ENCODE data around the gene TTC9.
A peak's percentile ranks its signal among the peaks of the same experiment; 100 is the strongest.

The TTC9 gene

GRCh38 chr14:70600382-70601157, 41.1 kb upstream of the TTC9 start, which contains the start of gene MED6:
MED6 (minus strand) TSS chr14:70600655; CDS start chr14:70600637, 18 bp downstream.
- Mint-ChIP-seq H3K9me3 (no peaks in the 10 kb centered on the region), H3K27ac (peak within 1 kb of the TSS; percentile 90 to 96 (median 96)), H3K27me3 (ENCODE audit: low read depth) (no peaks in the 10 kb centered on the region), H3K4me1 (peaks cover 36% of the 10 kb centered on the region), H3K36me3 (ENCODE audit: low read depth) (peaks cover 5% of the 10 kb centered on the region), H3K4me3 (peak within 1 kb of the TSS; percentile 100)
- no peak for TF ChIP-seq CTCF (IDR thresholded peaks at IDR 0.05; ENCODE audit: unreplicated experiment in 3 of 3)

GRCh38 chr14:70601162-70601561, 40.6 kb upstream of the TTC9 start:
- peaks cover 4% of the 10 kb centered on the region for H3K36me3 Mint-ChIP-seq (ENCODE audit: low read depth)
- peaks cover 1% of the 10 kb centered on the region for H3K27me3 Mint-ChIP-seq (ENCODE audit: low read depth)
- peaks cover 36% of the 10 kb centered on the region for H3K4me1 Mint-ChIP-seq
- H3K9me3 Mint-ChIP-seq, result no peaks in the 10 kb centered on the region
- peak overlapping the region; percentile 100 for H3K4me3 Mint-ChIP-seq
- peak overlapping the region; percentile 90 to 96 (median 96) for H3K27ac Mint-ChIP-seq
- no peak for TF ChIP-seq CTCF (IDR thresholded peaks at IDR 0.05; ENCODE audit: unreplicated experiment in 3 of 3)

- Mint-ChIP-seq H3K36me3 (ENCODE audit: low read depth) (peaks cover 3% of the 10 kb centered on the region), H3K4me1 (peaks cover 36% of the 10 kb centered on the region), H3K4me3 (no peak overlapping the region), H3K27ac (peak overlapping the region in 1 of 3 experiments; percentile 4), H3K27me3 (ENCODE audit: low read depth) (peaks cover 7% of the 10 kb centered on the region), H3K9me3 (no peaks in the 10 kb centered on the region)
- no peak for TF ChIP-seq CTCF (IDR thresholded peaks at IDR 0.05; ENCODE audit: unreplicated experiment in 3 of 3)
These were observed 39.5 kb upstream of the TTC9 start for GRCh38 chr14:70602254-70602653.

- no peak for TF ChIP-seq CTCF (IDR thresholded peaks at IDR 0.05; ENCODE audit: unreplicated experiment in 3 of 3)
- Mint-ChIP-seq H3K4me1 (no peaks in the 10 kb centered on the region), H3K27ac (no peak overlapping the region), H3K9me3 (no peaks in the 10 kb centered on the region), H3K4me3 (no peak overlapping the region), H3K36me3 (ENCODE audit: low read depth) (no peaks in the 10 kb centered on the region), H3K27me3 (ENCODE audit: low read depth) (peaks cover 15% of the 10 kb centered on the region)
These were observed 30.5 kb upstream of the TTC9 start for GRCh38 chr14:70611216-70611615.

GRCh38 chr14:70616646-70617045, 25.1 kb upstream of the TTC9 start:
- Mint-ChIP-seq H3K27ac (no peak overlapping the region), H3K27me3 (ENCODE audit: low read depth) (peaks cover 3% of the 10 kb centered on the region), H3K4me3 (no peak overlapping the region), H3K36me3 (ENCODE audit: low read depth) (no peaks in the 10 kb centered on the region), H3K4me1 (no peaks in the 10 kb centered on the region), H3K9me3 (no peaks in the 10 kb centered on the region)
- no peak for TF ChIP-seq CTCF (IDR thresholded peaks at IDR 0.05; ENCODE audit: unreplicated experiment in 3 of 3)

- Mint-ChIP-seq H3K9me3 (no peaks in the 10 kb centered on the region), H3K27ac (no peak overlapping the region)
- no peak for TF ChIP-seq CTCF (IDR thresholded peaks at IDR 0.05; ENCODE audit: unreplicated experiment in 3 of 3)
These were observed 23.4 kb upstream of the TTC9 start for GRCh38 chr14:70618314-70618713.

More at GRCh38 chr14:70618314-70618713, 23.4 kb upstream of the TTC9 start:
- Mint-ChIP-seq H3K4me1 (no peaks in the 10 kb centered on the region), H3K27me3 (ENCODE audit: low read depth) (peaks cover 3% of the 10 kb centered on the region), H3K36me3 (ENCODE audit: low read depth) (no peaks in the 10 kb centered on the region), H3K4me3 (no peak overlapping the region)
